HG03175 (cell line): ENCODE measurements around the gene TRAF5.

Source experiments
- ATAC-seq: cut with Tn5 transposase; IDR thresholded peaks from one replicate; pipeline ENCODE4 v1.9.1; 2021; ENCODE audit warnings: mild to moderate bottlenecking, moderate library complexity; ENCODE audit not compliant: unreplicated experiment

Gene TRAF5

DNA sequence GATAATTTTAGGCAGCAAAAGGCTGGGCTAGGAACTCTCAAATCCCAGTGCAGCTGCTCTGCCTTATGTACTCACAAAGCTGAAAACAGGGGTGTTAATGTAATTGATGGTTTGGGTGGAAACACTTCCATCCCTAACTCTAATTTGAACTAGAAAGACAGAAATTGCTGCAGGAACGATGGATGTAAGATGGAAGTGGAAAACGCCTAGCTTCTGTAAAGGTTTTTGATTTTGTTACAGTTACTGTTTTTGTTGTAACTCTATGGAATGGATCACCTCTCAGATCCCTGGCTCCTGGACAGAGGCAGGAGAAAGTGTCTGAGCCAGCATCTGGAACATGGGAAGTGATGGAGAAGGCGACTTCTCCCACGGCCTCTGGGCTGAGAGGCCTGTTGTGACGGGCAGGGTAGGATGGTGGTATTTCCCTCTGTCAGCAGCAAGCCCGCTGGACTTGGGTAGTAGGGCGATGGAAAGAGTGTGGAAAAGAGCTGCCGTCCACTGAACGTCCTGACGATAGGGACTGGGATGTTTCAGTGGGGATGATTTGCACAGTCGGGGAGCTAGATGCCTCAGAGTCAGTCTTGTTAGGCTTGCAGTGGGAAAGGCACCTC is 1.6 kb downstream of the TRAF5 start:
- no peak for ATAC-seq

DNA sequence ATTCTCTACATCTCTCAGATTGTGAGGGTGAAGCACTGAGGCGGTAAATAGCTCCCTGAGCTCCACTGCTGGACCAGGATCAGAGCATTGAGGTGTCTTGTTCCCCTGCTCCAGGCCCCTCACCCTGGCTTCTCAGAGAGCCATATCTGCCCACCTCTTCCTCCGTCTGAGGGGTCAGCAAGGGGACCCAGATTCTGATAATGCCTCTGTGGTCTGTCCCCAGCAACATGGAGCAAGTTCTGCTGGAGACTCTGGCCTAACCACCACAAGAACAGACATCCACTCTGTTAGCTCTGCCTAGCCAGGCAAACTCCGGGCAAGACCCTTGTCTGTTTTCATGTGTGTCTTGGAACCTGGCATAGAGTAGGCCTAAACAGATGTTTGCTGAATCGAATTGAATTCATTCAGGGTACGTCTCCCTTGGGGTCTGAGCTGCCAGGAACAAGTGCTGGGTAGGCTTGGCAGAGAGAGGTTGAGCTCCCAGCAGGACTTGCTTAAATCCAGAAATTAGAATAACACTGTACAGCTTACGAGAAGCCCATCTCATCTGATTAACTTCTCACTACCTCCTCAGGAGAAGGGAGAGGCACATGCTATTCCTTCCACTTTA is 2.3 kb downstream of the TRAF5 start:
- ATAC-seq: no peak

DNA sequence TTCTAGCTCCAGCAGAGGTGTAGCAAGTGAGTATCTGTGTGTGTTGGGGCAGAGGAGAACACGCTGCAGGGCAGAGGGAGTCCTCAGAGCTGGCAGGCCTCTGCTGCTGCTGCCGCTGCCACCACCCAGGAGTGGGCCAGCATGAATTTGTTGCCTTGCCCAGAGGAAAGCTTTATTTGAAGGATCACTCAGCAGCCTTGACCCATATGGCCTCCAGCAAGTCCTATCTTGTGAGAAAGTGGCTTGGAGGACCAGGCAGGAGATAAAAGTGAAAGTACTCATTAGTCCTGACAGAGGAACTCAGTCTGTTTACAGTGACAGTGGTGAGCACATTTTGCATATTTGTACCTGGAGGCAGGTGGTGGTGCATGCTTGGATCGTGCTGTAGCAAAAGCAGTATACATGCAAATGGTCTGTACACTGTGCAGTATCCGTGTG is 3.1 kb downstream of the TRAF5 start:
- ATAC-seq: peak; percentile 55

DNA sequence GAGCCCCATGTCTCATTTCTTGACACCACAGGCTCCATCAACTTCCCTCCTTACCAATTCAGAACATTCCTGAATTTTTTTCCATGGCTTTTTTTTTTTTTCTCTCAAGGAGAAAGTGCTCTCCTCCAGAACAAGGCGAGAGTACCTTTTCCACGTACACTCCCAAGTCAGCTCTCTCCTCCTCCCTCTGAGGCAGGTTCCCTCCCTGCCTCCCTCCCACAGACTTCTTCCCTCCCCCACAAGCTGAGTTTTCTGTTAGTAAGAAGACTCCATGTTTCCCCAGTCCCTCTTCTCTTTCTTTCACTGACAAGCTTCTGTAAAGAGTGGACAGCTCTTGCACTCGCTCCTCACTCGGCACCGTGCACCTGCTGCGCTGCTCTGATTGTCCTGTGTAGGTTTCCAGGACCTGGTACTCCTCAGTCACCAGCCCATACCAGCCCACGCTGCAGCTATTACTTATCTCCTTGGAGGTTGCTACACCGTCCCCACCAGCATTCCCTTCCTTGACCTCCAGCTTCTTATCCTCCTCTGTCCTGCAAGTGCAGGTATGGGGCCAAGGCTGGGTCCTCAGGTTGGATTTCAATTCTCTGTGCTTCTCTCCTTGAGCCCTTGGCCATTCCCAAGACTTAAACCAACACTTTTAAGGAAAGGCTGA is 3.8 kb downstream of the TRAF5 start:
- no peak for ATAC-seq

DNA sequence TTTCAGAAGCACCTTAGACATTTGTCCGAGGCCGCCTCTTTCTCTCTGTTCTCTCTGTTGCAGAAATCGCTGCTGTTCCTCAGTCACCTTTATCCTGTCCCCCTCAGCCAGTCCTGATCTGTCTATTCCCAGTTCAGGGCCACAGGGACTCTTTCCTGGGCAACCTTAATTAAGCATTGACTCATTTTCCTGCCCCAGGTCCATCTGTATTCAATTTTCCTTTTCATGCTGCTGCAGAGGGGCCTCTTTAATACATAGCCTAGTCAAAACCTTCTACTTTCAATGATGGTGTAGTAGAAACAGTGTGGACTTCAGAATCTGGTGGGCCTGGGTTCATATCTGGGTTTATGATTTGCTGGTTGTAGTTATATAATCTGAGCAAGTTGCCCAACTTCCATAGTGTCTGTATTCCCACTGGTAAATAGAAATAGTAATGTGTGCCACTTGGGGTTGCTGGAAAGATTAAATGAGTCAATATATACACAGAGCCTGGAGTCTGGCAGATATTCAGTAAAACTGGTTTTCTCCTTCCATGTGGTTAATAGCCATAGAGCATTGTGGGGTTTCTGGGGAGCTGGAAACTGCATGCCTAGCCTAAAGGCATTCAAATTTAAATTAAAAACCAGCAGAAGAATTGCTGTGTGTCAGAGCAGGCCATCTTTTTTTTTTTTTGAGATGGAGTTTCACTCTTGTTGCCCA is 4.5 kb downstream of the TRAF5 start:
- ATAC-seq: no peak

DNA sequence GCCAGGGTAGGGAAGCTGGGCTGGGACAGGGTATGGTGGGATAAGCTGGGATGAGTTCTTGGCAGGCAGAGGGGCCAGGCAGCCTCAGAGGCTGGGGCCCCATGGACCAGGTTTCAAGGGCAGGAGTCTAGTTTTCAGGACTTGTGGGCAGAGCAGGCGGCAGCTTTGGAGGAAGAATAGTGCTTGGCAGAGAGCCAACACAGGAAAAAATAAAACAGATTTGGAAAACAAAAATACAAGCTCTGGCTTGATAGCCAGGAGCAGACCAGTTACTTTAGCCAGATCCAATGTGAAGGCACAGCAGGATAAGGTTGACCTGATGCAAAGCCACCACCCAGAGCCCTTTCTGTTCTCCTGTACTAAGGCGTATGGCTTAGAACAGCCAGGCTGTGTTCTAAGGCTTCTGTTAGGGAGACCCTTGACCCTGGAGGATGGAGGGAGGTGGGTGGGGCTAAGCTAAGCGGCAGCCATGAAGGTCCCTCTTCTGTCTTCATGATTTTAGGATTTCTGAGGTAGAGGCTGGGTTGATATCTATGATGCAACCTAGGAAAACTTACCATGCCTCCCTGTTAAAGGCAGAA is 5.5 kb downstream of the TRAF5 start:
- ATAC-seq: no peak

DNA sequence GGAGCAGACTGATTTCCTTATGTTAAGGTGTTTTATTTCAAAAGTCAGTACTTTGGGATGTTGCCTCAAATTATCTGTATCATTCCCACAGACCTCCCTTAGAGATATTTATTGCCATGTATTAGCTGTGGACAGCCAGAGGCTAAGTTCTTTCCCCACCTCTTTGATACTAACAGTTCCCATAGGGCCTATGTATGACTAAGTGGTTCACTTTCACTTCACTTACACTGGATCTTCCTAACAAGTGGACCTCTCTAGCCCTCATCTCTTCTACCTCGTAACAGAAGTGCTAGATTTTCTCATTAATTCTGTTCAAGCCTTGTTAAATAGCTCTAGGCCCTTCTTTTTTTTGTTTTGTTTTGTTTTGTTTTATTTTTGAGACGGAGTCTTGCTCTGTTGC is 6.2 kb downstream of the TRAF5 start:
- ATAC-seq: no peak

DNA sequence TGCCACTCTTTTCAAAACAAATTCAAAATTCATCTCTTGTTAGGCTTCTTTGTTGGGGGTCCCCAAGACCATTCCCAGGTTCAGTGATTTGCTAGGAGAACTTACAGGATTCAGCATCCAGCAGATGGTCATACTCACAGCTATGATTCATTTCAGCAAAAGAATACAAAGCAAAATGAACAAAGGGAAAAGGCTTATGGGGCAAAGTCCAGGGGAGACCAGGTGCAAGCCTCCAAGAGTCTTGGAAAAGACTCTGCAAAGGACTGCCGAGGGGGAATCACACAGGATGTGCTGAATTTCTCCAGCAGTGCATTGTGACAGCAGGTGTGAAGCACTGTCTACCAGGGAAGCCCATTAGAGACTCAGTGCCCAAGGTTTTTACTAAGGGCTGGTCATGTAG is 7.3 kb downstream of the TRAF5 start:
- ATAC-seq: no peak

DNA sequence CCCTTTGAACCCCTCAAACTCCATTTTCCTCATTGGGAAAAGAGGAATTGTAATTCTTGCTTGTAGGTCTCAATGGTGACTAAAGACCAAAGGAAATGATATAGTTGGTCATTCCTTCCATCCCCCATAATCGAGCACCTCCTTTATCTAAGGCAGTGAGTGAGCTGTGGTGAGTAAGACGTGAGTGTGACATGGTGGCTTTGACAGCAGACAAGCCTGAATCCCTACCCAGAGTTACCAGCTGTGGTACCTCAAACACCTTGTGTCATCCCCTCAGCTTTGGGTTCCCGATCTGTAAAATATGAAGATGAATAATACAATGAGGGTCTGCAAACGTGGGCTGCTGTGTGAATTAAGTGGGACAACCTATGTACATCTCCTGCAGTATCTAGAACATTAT is 8.4 kb downstream of the TRAF5 start:
- no peak for ATAC-seq

DNA sequence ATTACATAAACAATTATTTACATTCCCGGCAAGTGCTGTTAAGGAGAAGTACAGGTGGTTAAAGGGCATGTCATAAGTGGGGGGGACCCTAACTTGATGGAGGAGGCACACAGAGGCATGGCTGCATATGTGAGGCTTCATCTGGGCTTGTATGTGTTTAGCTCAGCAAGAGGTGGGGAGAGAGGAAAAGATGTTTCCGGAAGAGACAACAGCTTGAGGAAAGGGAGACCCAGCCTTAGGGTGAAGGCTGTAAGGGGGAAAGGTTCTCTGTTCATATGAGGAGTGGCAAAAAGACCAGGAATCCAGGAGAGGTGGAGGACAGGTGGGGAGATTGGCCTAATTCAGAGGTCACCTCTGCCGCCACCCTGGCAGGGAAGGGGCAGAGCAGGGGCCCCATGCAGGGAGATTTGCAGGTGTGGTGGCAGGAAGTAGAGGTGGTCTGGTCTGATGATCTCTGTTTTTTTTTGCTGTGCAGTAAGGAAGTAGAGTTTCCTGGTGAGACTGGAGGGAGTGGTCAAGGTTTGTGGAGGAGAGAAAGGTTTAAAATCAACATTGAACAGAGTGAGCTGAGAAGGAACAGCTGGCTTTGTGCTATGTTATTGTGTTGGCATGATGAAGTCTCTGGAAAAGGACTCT is 9.0 kb downstream of the TRAF5 start:
- ATAC-seq: peak; percentile 91

DNA sequence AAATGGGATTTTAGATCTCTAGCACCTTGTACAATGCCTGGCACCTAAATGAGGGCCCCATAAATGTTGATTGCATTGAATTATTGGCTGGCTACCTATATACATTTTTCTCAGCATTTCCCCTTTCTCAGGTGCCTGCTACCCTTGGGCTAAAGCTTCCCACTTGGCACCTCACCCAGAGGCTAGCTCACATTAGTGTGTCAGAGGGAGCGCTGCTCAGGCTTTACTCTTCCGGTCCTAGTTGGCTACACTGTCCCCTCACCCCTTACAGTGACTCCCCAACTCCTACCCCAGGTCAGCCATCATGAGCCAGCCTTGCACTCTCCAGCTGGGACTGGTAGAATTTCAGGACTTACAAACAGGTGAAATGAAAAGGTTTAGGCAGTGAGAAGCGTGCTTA is 9.5 kb downstream of the TRAF5 start:
- no peak for ATAC-seq

DNA sequence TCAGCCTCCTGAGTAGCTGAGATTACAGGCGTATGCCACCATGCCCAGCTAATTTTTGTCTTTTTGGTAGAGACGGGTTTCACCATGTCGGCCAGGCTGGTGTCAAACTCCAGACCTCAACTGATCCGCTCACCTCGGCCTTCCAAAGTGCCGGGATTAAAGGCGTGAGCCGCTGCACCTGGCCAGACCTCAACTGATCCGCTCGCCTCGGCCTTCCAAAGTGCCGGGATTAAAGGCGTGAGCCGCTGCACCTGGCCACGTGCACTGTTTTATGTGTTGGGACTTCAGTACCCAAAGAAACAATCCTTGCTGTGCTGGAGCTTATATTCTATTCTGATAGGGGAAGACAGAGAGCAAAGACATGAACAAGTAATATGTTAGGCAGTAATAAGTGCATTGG is 10.1 kb downstream of the TRAF5 start:
- no peak for ATAC-seq

DNA sequence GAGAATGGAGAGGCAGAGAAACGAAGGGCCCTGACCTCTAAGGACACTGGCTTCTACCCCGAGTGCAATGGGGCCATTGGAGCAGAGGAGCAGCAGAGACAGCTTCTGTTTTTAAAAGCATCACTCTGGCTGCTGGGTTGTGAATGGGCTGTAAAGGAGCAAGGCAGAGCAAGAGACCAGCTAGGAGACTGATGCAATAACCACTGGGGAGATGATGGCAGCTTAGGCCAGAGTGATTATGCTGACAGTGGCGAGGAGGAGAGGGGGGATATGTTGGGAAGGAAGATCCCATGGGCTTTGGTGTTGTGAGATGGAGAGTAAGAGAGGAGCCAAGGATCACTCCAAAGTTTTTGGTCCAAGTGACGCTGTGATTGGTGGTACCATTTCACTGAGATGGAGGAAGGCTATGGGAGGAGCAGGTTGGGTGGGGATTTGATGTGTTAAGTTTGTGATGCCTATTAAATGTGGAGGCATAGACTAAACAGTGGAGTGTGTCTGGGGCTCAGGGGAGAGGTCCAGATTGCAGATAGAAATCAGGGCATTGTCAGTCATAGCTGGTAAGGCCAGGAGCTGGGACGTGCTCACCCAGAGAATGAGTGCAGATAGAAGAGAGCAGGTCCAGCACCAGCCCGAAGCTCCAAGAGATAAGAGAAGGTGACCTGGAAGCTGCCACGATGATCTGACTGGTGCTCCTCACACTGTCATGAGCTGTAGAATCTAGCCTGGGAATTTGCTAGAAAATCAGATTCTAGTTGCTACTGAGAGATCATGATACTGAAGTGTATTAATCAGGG is 11.0 kb downstream of the TRAF5 start:
- no peak for ATAC-seq

DNA sequence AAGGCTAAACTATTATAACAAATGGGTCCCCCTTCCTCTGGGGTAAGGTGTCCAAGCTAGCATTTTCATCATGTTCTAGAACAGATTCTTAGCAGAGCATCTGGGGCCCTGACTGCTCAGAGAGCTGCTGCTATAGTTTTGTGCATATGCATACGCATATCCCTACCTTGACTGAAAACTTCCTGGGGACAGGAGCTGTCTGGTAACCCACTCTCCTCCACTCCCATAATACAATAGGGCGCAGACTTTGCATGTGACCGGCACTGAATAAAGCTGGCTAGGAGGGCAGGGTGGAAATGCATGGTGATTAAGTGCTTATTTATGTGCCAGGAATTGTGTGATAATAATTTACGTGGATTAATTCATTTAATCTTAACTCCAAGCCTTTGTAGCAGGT is 11.6 kb downstream of the TRAF5 start:
- ATAC-seq: no peak

DNA sequence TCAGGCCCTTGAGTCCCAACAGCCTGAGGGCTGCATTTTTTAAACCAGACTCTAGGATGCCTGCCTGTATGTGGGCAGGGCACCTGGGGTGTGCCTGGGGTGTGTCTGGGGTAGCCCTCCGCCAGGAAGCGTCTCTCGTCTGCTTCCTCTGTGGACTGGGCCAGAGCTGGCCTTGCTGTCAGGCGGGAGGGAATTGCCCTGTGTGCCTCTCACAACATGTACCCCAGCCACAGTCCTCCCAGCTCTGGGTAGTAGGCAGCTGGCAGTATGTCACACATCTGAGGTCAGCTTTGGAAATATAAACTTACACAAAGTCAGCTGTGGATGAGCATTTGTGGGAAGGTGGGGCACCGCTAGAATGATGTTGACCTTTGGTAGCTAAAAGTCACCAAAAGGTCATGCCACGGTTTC is 13.0 kb downstream of the TRAF5 start:
- no peak for ATAC-seq

DNA sequence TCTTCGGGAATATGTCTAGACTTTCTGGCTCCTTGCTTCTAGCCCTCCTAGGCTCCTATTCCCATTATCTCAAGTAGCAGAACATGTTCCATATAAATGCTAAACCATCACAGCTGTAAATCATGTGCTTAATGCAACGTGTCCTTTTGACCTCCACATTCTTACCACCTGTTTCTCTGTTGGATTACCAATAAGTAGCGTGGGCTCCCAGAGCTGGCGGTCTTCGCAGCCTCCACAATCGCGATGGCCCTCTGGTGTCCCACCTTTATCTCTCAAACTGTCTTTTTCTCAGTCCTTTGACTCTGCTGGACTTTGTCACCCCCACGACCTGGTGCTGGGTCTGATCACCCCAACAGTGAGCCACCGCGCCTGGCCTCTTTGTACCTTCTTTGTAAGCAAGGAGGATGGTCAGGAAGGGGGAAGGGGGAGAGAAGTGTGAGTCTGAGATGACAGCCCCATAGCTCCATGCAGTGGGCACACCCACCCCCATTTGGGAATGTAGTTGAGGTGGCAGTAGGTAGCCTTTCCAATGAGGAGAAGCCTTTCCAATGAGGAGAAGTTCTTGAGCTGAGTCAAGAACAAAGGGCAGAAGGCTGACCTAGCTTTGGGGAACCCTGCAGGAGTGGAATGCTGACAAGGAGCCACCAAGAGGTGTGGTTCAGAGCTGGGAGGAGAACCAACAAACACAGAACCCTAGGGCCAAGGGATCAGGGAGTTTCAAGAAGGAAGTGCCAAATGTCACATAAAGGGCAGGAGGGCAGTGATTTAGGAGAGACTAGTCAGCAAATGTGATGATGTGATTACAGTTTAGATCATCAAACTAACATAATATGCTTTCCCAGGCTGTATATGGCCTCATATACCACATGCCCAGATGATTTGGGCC is 14.2 kb downstream of the TRAF5 start:
- ATAC-seq: no peak

DNA sequence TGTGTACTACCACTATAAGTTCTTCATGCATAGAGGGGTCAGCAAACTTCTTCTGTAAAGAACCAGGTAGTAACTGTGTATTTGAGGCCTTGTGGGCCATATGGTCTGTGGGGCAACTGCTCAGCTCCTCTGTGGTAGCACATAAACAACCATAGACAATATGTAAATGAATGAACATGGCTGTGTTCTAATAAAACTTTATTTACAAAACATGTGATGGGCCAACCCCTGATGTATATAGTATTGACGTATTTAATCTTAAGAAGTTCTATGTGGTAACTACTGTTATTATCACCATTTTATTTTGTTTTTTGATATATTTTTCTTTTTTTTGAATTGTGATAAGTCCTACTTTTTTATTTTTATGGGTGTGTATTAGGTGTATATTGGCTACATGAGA is 15.4 kb downstream of the TRAF5 start:
- ATAC-seq: no peak

DNA sequence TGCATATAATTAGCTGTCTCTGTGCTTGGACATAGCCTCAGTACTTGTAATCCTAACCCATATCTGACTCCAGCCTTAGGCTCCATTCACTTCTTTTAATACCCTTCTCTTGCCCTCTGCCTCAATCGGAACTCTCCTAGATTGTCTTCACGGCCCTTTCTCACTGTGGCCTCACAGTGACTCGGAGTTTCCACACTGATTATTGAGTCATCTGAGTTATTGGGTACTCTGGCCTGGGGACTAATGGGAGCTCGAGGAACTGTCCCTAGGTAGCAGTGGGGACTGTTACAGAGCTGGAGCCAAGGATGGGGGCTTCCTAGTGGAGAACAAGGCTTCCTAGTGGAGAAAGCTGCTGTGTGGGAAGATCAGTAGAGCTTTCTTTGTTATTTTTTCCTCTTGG is 17.0 kb downstream of the TRAF5 start:
- no peak for ATAC-seq

DNA sequence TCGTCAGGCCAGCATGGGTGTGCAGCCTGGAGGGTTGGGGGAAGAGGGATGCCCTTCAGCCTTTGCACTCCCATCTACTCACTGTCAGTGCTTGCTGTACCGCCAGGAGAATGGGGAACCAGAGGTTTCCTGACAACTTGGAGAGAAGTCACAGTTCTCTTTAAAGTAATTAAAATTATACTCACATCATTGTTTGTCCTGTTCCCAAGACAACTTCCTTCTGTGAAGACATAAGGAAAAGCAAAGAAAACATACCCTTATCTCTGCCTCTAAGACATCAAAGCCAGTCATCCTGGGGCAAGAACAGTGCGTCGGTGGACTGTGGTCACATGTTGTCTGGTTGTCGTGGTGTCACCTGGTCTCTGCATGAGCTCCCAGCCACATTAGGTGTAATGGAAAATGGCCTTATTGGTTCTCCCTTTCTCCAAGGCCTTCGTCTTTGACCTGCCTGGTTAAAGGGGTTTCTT is 17.6 kb downstream of the TRAF5 start:
- no peak for ATAC-seq
